HepG2 (cell line): ENCODE data around the gene PLOD2. TPM values are rescaled to one million over a fixed set of nuclear protein-coding genes. Genes with fewer than 3 reads are reported as not detected.

Experiments
- FOSL2 ChIP-seq: sonication (generic); formaldehyde crosslinking; IDR thresholded peaks from 2 replicates; pipeline ENCODE4 v1.4.0; 2020; ENCODE audit warnings: missing genetic modification reagents
- GATAD2A ChIP-seq: IDR thresholded peaks from 2 replicates; pipeline ENCODE4 v1.6.1; 2016
- KMT2B ChIP-seq: IDR thresholded peaks from 2 replicates; pipeline ENCODE4 v1.6.1; 2016; ENCODE audit warnings: missing genetic modification reagents, missing compliant biosample characterization
- MXI1 ChIP-seq: IDR thresholded peaks from 3 replicates; pipeline ENCODE4 v1.6.1; 2012; ENCODE audit warnings: low read depth, low read length, inconsistent platforms, borderline replicate concordance
- POGK ChIP-seq: sonication (generic); formaldehyde crosslinking; conservative IDR thresholded peaks from 2 replicates; pipeline ENCODE4 v1.8.0; 2022; ENCODE audit warnings: mild to moderate bottlenecking, moderate library complexity, missing genetic modification reagents
- POLR2A ChIP-seq, 2 experiments: IDR thresholded peaks; 2 replicates each; pipeline ENCODE4 v1.6.1; 2011; ENCODE audit warnings: low read depth in 2 of 2, low read length in 2 of 2, mild to moderate bottlenecking in 1 of 2, moderate library complexity in 1 of 2; ENCODE audit not compliant: insufficient read depth in 1 of 2
- PREB ChIP-seq: sonication (generic); formaldehyde crosslinking; IDR thresholded peaks from 2 replicates; pipeline ENCODE4 v1.4.0; 2020; ENCODE audit warnings: missing genetic modification reagents
- REXO4 ChIP-seq: sonication (generic); formaldehyde crosslinking; IDR thresholded peaks from 2 replicates; pipeline ENCODE4 v1.8.0; 2022; ENCODE audit warnings: missing genetic modification reagents, mild to moderate bottlenecking, borderline replicate concordance
- SOX6 ChIP-seq, 2 experiments: fragments of 450-650 bp in 1 of 2; sonication (generic) in 1 of 2; formaldehyde crosslinking in 1 of 2; IDR thresholded peaks; 2 replicates each; pipeline versions ENCODE4 v1.4.0 to v1.6.1; 2017 to 2020; ENCODE audit warnings: antibody characterized with exemption in 1 of 2, mild to moderate bottlenecking in 1 of 2, missing genetic modification reagents in 1 of 2
- TSC22D2 ChIP-seq: sonication (generic); formaldehyde crosslinking; IDR thresholded peaks from 2 replicates; pipeline ENCODE4 v1.5.1; 2020; ENCODE audit warnings: missing genetic modification reagents, mild to moderate bottlenecking, borderline replicate concordance
- ZBTB14 ChIP-seq: sonication (generic); formaldehyde crosslinking; IDR thresholded peaks from 2 replicates; pipeline ENCODE4 v1.4.0; 2020; ENCODE audit warnings: missing genetic modification reagents
- ZBTB42 ChIP-seq: sonication (generic); formaldehyde crosslinking; IDR thresholded peaks from 2 replicates; pipeline ENCODE4 v1.5.0; 2020; ENCODE audit warnings: mild to moderate bottlenecking, missing genetic modification reagents
- ZEB1 ChIP-seq: IDR thresholded peaks from 2 replicates; pipeline ENCODE4 v1.6.1; 2012; ENCODE audit warnings: mild to moderate bottlenecking, low read depth, inconsistent platforms; ENCODE audit not compliant: insufficient replicate concordance
- ZFY ChIP-seq: sonication (generic); formaldehyde crosslinking; IDR thresholded peaks from 2 replicates; pipeline ENCODE4 v1.4.0; 2020; ENCODE audit warnings: missing genetic modification reagents
- ZNF574 ChIP-seq: sonication (generic); formaldehyde crosslinking; IDR thresholded peaks from 2 replicates; pipeline ENCODE4 v1.4.0; 2020; ENCODE audit warnings: missing genetic modification reagents
- ZNF619 ChIP-seq: sonication (generic); formaldehyde crosslinking; IDR thresholded peaks from 2 replicates; pipeline ENCODE4 v1.4.0; 2020; ENCODE audit warnings: mild to moderate bottlenecking, missing genetic modification reagents
- ZNF770 ChIP-seq: sonication (generic); formaldehyde crosslinking; IDR thresholded peaks from 2 replicates; pipeline ENCODE4 v1.5.0; 2020; ENCODE audit warnings: mild to moderate bottlenecking, missing genetic modification reagents
- ZNF784 ChIP-seq: sonication (generic); formaldehyde crosslinking; IDR thresholded peaks from 2 replicates; pipeline ENCODE4 v1.5.1; 2020; ENCODE audit warnings: missing genetic modification reagents, mild to moderate bottlenecking, borderline replicate concordance
- polyA plus RNA-seq, 8 experiments: library from polyadenylated mRNA; depleted of rRNA in 3 of 8; stranded (reverse) in 7 of 8; unstranded in 1 of 8; fragments of >200 nt; fragmentation: Illumina TruSeq in 4 of 8; extraction: Trizol in 4 of 8; gene quantifications; 2 replicates each; pipeline versions ENCODE4 v1.2.1 to v1.2.3, GENCODE V29; 2011 to 2016; ENCODE audit warnings: low read depth in 4 of 8, missing spikeins in 1 of 8, mixed read lengths in 1 of 8; ENCODE audit not compliant: insufficient read depth in 1 of 8
- total RNA-seq, 5 experiments: library from RNA; depleted of rRNA; stranded (reverse); fragments of >200 nt; fragmentation: Illumina TruSeq; extraction: Trizol; gene quantifications; 2 replicates each; pipeline ENCODE4 v1.2.3, GENCODE V29; 2016; ENCODE audit warnings: low read depth in 1 of 5

Gene PLOD2
- total and polyA plus RNA-seq, 2 of the 13 experiments (the other 11 are each of a cell fraction or from before 2014, with no cell fraction given): 107 to 161 TPM

GRCh38 chr3:146160964-146161662 lies at the start of gene PLOD2 (continued):
- peak; percentile 82 for TF ChIP-seq ZNF574
- peak; percentile 54 for TF ChIP-seq KMT2B (CRISPR knock-in tag)
- no peak for TF ChIP-seq SOX6 (IDR thresholded peaks at IDR 0.05)
- peak; percentile 56 for TF ChIP-seq SOX6 (CRISPR knock-in tag; IDR thresholded peaks at IDR 0.05)
- peak; percentile 74; the same call in 1 of the 2 replicates for TF ChIP-seq POGK (CRISPR knock-in tag)
- TF ChIP-seq ZBTB14 (CRISPR knock-in tag): peak; percentile 74
- TF ChIP-seq POLR2A (IDR thresholded peaks at IDR 0.05; ENCODE audit: insufficient read depth in 1 of 2, low read depth in 2 of 2, low read length in 2 of 2): peak; percentile 96 to 99
- 0 out of 2 replicates have a peak, but pooled peaks have one; percentile 69 for TF ChIP-seq REXO4 (CRISPR knock-in tag)
- TF ChIP-seq ZNF784: peak; percentile 89; the same call in 1 of the 2 replicates
- peak; percentile 69 for TF ChIP-seq FOSL2
- TF ChIP-seq ZNF619 (CRISPR knock-in tag): peak; percentile 95; the same call in 1 of the 2 replicates
- peak; percentile 10 for TF ChIP-seq ZEB1
- TF ChIP-seq PREB (CRISPR knock-in tag): 0 out of 2 replicates have a peak, but pooled peaks have one; percentile 42
- TF ChIP-seq ZNF770 (CRISPR knock-in tag): peak; percentile 86
- peak; percentile 71; the same call in 1 of the 3 replicates for TF ChIP-seq MXI1
- TF ChIP-seq TSC22D2 (CRISPR knock-in tag): 0 out of 2 replicates have a peak, but pooled peaks have one; percentile 61
- peak; percentile 88 for TF ChIP-seq ZFY (CRISPR knock-in tag)
- TF ChIP-seq GATAD2A (CRISPR knock-in tag): peak; percentile 61; the same call in 1 of the 2 replicates
- peak; percentile 76; the same call in 1 of the 2 replicates for TF ChIP-seq ZBTB42 (CRISPR knock-in tag)
